ENCODE measurements around the gene STRN4. TPM values are rescaled to one million over a fixed set of nuclear protein-coding genes. Genes with fewer than 3 reads are reported as not detected.

Gene STRN4
- total RNA-seq, 1 donor from 2014 or later, result 105 TPM

- no peaks in the 10 kb centered on the region for H3K27me3 Mint-ChIP-seq
- no peak for DNase-seq (ENCODE audit: extremely low spot score, unreplicated experiment)
- H3K36me3 Mint-ChIP-seq, result peaks cover 37% of the 10 kb centered on the region
- TF ChIP-seq CTCF (conservative IDR thresholded peaks at IDR 0.05), result no peak
- H3K27ac Mint-ChIP-seq, result no peak overlapping the region
- H3K9me3 Mint-ChIP-seq, result no peaks in the 10 kb centered on the region
- H3K4me1 Mint-ChIP-seq (ENCODE audit: unreplicated experiment), result peaks cover 4% of the 10 kb centered on the region
- no peak overlapping the region for H3K4me3 Mint-ChIP-seq
These were observed 52.5 kb downstream of the STRN4 start for GRCh38 chr19:46693760-46694159.

GRCh38 chr19:46692918-46693722 lies 53.1 kb downstream of the STRN4 start:
- H3K4me1 Mint-ChIP-seq (ENCODE audit: unreplicated experiment), result peaks cover 4% of the 10 kb centered on the region
- H3K27ac Mint-ChIP-seq, result no peak overlapping the region
- DNase-seq (ENCODE audit: extremely low spot score, unreplicated experiment), result no peak
- no peaks in the 10 kb centered on the region for H3K27me3 Mint-ChIP-seq
- H3K9me3 Mint-ChIP-seq, result no peaks in the 10 kb centered on the region
- peaks cover 37% of the 10 kb centered on the region for H3K36me3 Mint-ChIP-seq
- no peak for TF ChIP-seq CTCF (conservative IDR thresholded peaks at IDR 0.05)
- no peak overlapping the region for H3K4me3 Mint-ChIP-seq

- Mint-ChIP-seq H3K9me3 (no peaks in the 10 kb centered on the region), H3K4me1 (ENCODE audit: unreplicated experiment) (peaks cover 2% of the 10 kb centered on the region), H3K36me3 (peaks cover 40% of the 10 kb centered on the region), H3K27ac (no peak overlapping the region), H3K4me3 (no peak overlapping the region), H3K27me3 (no peaks in the 10 kb centered on the region)
- DNase-seq (ENCODE audit: extremely low spot score, unreplicated experiment), result no peak
- TF ChIP-seq CTCF (conservative IDR thresholded peaks at IDR 0.05), result no peak
These were observed 54.3 kb downstream of the STRN4 start for GRCh38 chr19:46691948-46692347.

GRCh38 chr19:46691104-46691503 lies 55.1 kb downstream of the STRN4 start:
- TF ChIP-seq CTCF (conservative IDR thresholded peaks at IDR 0.05), result no peak
- no peak overlapping the region for H3K4me3 Mint-ChIP-seq
- no peaks in the 10 kb centered on the region for H3K4me1 Mint-ChIP-seq (ENCODE audit: unreplicated experiment)
- H3K27me3 Mint-ChIP-seq, result no peaks in the 10 kb centered on the region
- H3K36me3 Mint-ChIP-seq, result peaks cover 37% of the 10 kb centered on the region
- DNase-seq (ENCODE audit: extremely low spot score, unreplicated experiment), result no peak
- H3K27ac Mint-ChIP-seq, result no peak overlapping the region
- no peaks in the 10 kb centered on the region for H3K9me3 Mint-ChIP-seq

- Mint-ChIP-seq H3K4me1 (ENCODE audit: unreplicated experiment) (no peaks in the 10 kb centered on the region), H3K36me3 (peaks cover 40% of the 10 kb centered on the region), H3K27me3 (no peaks in the 10 kb centered on the region), H3K4me3 (no peak overlapping the region), H3K27ac (no peak overlapping the region), H3K9me3 (no peaks in the 10 kb centered on the region)
- no peak for DNase-seq (ENCODE audit: extremely low spot score, unreplicated experiment)
- no peak for TF ChIP-seq CTCF (conservative IDR thresholded peaks at IDR 0.05)
These were observed 56.9 kb downstream of the STRN4 start for GRCh38 chr19:46689358-46689757.
